ENCODE measurements around the gene STAU1.
"Not testable (repeated sequence)": the region's sequence is repeated elsewhere in the genome, so short reads cannot be mapped to it uniquely, and the experiment has no call there.

STAU1 gene

GRCh38 chr20:49133571-49133970 is 54.6 kb downstream of the STAU1 start:
- DNase-seq (ENCODE audit: insufficient read length, low spot score) (no peak), FAIRE-seq (peak; percentile 44)

- FAIRE-seq = peak; percentile 44
- peak; percentile 86 for DNase-seq (ENCODE audit: insufficient read length, low spot score)
Measured at GRCh38 chr20:49132995-49133478, 55.1 kb downstream of the STAU1 start.

GRCh38 chr20:49123982-49124381 is 64.2 kb downstream of the STAU1 start:
- DNase-seq (ENCODE audit: insufficient read length, low spot score) = no peak
- FAIRE-seq = peak; percentile 52

GRCh38 chr20:49122920-49123319 is 65.2 kb downstream of the STAU1 start:
- DNase-seq (ENCODE audit: insufficient read length, low spot score) (no peak), FAIRE-seq (no peak)

GRCh38 chr20:49119988-49120387 is 68.1 kb downstream of the STAU1 start:
- FAIRE-seq (peak; percentile 81), DNase-seq (ENCODE audit: insufficient read length, low spot score) (no peak)

GRCh38 chr20:49118307-49118706 is 69.8 kb downstream of the STAU1 start:
- FAIRE-seq = no peak
- no peak for DNase-seq (ENCODE audit: insufficient read length, low spot score)

- FAIRE-seq = peak; percentile 68
- DNase-seq (ENCODE audit: insufficient read length, low spot score) = no peak
Measured at GRCh38 chr20:49115564-49115963, 72.6 kb downstream of the STAU1 start.

- FAIRE-seq (no peak), DNase-seq (ENCODE audit: insufficient read length, low spot score) (no peak)
Measured at GRCh38 chr20:49112596-49113274, 75.4 kb downstream of the STAU1 start.

- DNase-seq (ENCODE audit: insufficient read length, low spot score) = no peak
- FAIRE-seq = peak; percentile 87
Measured at GRCh38 chr20:49110767-49111694, 77.1 kb downstream of the STAU1 start.

- DNase-seq (ENCODE audit: insufficient read length, low spot score) (no peak), FAIRE-seq (no peak)
Measured at GRCh38 chr20:49106328-49106727, 81.8 kb downstream of the STAU1 start.

GRCh38 chr20:49104979-49105547 is 83.1 kb downstream of the STAU1 start:
- not testable (repeated sequence) for DNase-seq (ENCODE audit: insufficient read length, low spot score); FAIRE-seq

- no peak for DNase-seq (ENCODE audit: insufficient read length, low spot score)
- no peak for FAIRE-seq
Measured at GRCh38 chr20:49104365-49104648, 83.8 kb downstream of the STAU1 start.

- FAIRE-seq (peak; percentile 72), DNase-seq (ENCODE audit: insufficient read length, low spot score) (no peak)
Measured at GRCh38 chr20:49103647-49104364, 84.3 kb downstream of the STAU1 start.

- DNase-seq (ENCODE audit: insufficient read length, low spot score) (no peak), FAIRE-seq (no peak)
Measured at GRCh38 chr20:49103019-49103418, 85.1 kb downstream of the STAU1 start.

GRCh38 chr20:49100972-49101371 is 87.2 kb downstream of the STAU1 start:
- DNase-seq (ENCODE audit: insufficient read length, low spot score) = no peak
- peak; percentile 55 for FAIRE-seq

GRCh38 chr20:49100292-49100691 is 87.8 kb downstream of the STAU1 start:
- not testable (repeated sequence) for DNase-seq (ENCODE audit: insufficient read length, low spot score); FAIRE-seq

GRCh38 chr20:49099011-49099410 is 89.1 kb downstream of the STAU1 start:
- DNase-seq (ENCODE audit: insufficient read length, low spot score) (no peak), FAIRE-seq (no peak)

- no peak for FAIRE-seq
Measured at GRCh38 chr20:49098136-49098535, 90.0 kb downstream of the STAU1 start.

GRCh38 chr20:49097159-49097558 is 91.0 kb downstream of the STAU1 start:
- FAIRE-seq = peak; percentile 20

More at GRCh38 chr20:49098136-49098535, 90.0 kb downstream of the STAU1 start:
- no peak for DNase-seq (ENCODE audit: insufficient read length, low spot score)

GRCh38 chr20:49096203-49096730 is 91.9 kb downstream of the STAU1 start:
- peak; percentile 49 for FAIRE-seq
- no peak for DNase-seq (ENCODE audit: insufficient read length, low spot score)

More at GRCh38 chr20:49097159-49097558, 91.0 kb downstream of the STAU1 start:
- DNase-seq (ENCODE audit: insufficient read length, low spot score) = no peak
